ENCODE data around the gene MAP2K5. TPM values are rescaled to one million over a fixed set of nuclear protein-coding genes. Genes with fewer than 3 reads are reported as not detected.

The MAP2K5 gene
- total RNA-seq, 1 experiment from 2014 or later, result 15.0 TPM

DNA sequence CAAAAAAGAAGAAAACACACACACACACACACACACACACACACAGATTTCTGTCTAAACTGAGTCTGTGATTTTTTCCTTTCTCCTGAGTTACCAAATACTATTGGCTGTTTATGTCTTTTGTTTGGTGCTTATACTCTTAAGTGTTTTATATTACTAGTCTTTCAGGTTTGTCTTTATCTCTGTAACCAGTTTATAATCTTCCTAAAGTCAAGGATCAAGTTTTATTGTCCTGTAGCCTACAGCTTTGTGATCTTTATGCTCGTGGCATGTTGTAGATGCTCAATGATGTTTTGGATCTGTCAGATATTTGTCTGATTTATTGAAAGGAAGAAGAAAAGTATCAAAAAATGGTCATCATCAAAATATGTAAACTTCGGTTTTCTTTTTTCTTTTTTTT lies 4.6 kb downstream of the MAP2K5 start:
- no peak overlapping the region for H2BK5ac ChIP-seq (ENCODE audit: insufficient read length, low read length)
- H3K23me2 ChIP-seq (ENCODE audit: insufficient read length, low read depth, low read length, poor library complexity, severe bottlenecking), result peaks cover 7% of the 10 kb centered on the region
- no peak overlapping the region for H2BK20ac ChIP-seq (ENCODE audit: low read depth, low read length, poor library complexity, severe bottlenecking)
- H2BK15ac ChIP-seq (ENCODE audit: low read depth, low read length), result no peak overlapping the region
- no peak overlapping the region for H2BK120ac ChIP-seq (ENCODE audit: low read depth, low read length, poor library complexity, severe bottlenecking)
- H2AK5ac ChIP-seq (ENCODE audit: insufficient read length, low read length), result no peak overlapping the region
- no peaks in the 10 kb centered on the region; the same call in 1 of the 2 replicates for H3K27me3 ChIP-seq (ENCODE audit: insufficient read depth, low read length)
- TF ChIP-seq, protein P1, sequence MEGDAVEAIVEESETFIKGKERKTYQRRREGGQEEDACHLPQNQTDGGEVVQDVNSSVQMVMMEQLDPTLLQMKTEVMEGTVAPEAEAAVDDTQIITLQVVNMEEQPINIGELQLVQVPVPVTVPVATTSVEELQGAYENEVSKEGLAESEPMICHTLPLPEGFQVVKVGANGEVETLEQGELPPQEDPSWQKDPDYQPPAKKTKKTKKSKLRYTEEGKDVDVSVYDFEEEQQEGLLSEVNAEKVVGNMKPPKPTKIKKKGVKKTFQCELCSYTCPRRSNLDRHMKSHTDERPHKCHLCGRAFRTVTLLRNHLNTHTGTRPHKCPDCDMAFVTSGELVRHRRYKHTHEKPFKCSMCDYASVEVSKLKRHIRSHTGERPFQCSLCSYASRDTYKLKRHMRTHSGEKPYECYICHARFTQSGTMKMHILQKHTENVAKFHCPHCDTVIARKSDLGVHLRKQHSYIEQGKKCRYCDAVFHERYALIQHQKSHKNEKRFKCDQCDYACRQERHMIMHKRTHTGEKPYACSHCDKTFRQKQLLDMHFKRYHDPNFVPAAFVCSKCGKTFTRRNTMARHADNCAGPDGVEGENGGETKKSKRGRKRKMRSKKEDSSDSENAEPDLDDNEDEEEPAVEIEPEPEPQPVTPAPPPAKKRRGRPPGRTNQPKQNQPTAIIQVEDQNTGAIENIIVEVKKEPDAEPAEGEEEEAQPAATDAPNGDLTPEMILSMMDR (conservative IDR thresholded peaks at IDR 0.05), result no peak
- no peaks in the 10 kb centered on the region for H3K27me3 Mint-ChIP-seq (ENCODE audit: low read depth)
- no peak overlapping the region for H2AFZ ChIP-seq (ENCODE audit: low read length)
- H3K4me3 Mint-ChIP-seq, result no peak overlapping the region
- no peak overlapping the region for H3K4ac ChIP-seq (ENCODE audit: low read depth, low read length)
- H3K9me3 ChIP-seq (ENCODE audit: control insufficient read depth, low read depth, low read length), result no peaks in the 10 kb centered on the region
- H3K56ac ChIP-seq (ENCODE audit: insufficient read length, low read depth, low read length), result no peak overlapping the region
- whole genome bisulfite sequencing (ENCODE audit: extremely low coverage, insufficient read length, low lambda C conversion rate), result no CpG with 5 or more reads among the region's 2 CpGs
- H4K20me1 ChIP-seq (ENCODE audit: control insufficient read depth, insufficient read depth, insufficient read length), result no peaks in the 10 kb centered on the region
- no peak overlapping the region for H3K27ac Mint-ChIP-seq
- H3K79me2 ChIP-seq (ENCODE audit: insufficient read depth, low read length), result no peaks in the 10 kb centered on the region
- DNase-seq, result no peak
- H3K9me3 Mint-ChIP-seq, result no peaks in the 10 kb centered on the region
- H3K18ac ChIP-seq (ENCODE audit: insufficient read length, low read depth, low read length), result no peak overlapping the region
- no peak overlapping the region for H3K9ac ChIP-seq (ENCODE audit: extremely low read depth, insufficient read length, low read length)
- H3K23ac ChIP-seq (ENCODE audit: insufficient read length, low read depth, low read length), result no peak overlapping the region
- no peak overlapping the region for H3T11ph ChIP-seq (ENCODE audit: low read length)
- H3K14ac ChIP-seq (ENCODE audit: insufficient read depth, low read length), result no peak overlapping the region
- H3K36me3 Mint-ChIP-seq (ENCODE audit: insufficient read depth in 1 of 3, low read depth in 3 of 3), result peaks cover 0 to 23% (median 13%) of the 10 kb centered on the region in 3 experiments; a peak in 4 of 7 replicates
- H3K27ac ChIP-seq (ENCODE audit: insufficient read length, low read depth, low read length), result no peak overlapping the region
- H4K5ac ChIP-seq (ENCODE audit: insufficient read length, low read depth, low read length), result no peak overlapping the region
- H3K4me1 ChIP-seq (ENCODE audit: insufficient read depth, low read length), result peaks cover 4% of the 10 kb centered on the region; the same call in 1 of the 2 replicates
- H2BK12ac ChIP-seq (ENCODE audit: insufficient read length, low read depth, low read length), result no peak overlapping the region
- no peaks in the 10 kb centered on the region for H3K79me1 ChIP-seq (ENCODE audit: insufficient read depth, low read depth, low read length, poor library complexity, severe bottlenecking)
- H4K91ac ChIP-seq (ENCODE audit: insufficient read length, low read depth, low read length), result no peak overlapping the region
- H3K4me1 Mint-ChIP-seq, result peaks cover 28 to 29% of the 10 kb centered on the region in 2 experiments
- H3K4me2 ChIP-seq (ENCODE audit: insufficient read depth, insufficient read length, low read length), result no peak overlapping the region
- no peak overlapping the region for H4K8ac ChIP-seq (replicated peaks; ENCODE audit: insufficient read length, low read depth, low read length)
